ENCODE results near the gene LCAT. TPM values are rescaled to one million over a fixed set of nuclear protein-coding genes. Genes with fewer than 3 reads are reported as not detected.
"Not testable (repeated sequence)": the region's sequence is repeated elsewhere in the genome, so short reads cannot be mapped to it uniquely, and the experiment has no call there.

LCAT gene
- total and polyA plus RNA-seq, 9 donors: 12.5 to 30.0 (median 25.5) TPM

GRCh38 chr16:67939507-67940445 is 4.1 kb downstream of the LCAT start:
- peaks cover 29% of the 10 kb centered on the region for H3K4me1 ChIP-seq (ENCODE audit: control insufficient read depth, insufficient read depth, low read length)
- peaks cover 46% of the 10 kb centered on the region for H3K36me3 ChIP-seq (ENCODE audit: control insufficient read depth, insufficient read depth, low read length)
- no peak overlapping the region for H3K4me3 ChIP-seq (ENCODE audit: low read length)
- no peak overlapping the region for H3K27ac ChIP-seq (ENCODE audit: low read length)
- no peaks in the 10 kb centered on the region for H3K9me3 ChIP-seq (replicated peaks; ENCODE audit: control insufficient read depth, low read depth, low read length)
- no peak for DNase-seq
- no peaks in the 10 kb centered on the region for H3K27me3 ChIP-seq (ENCODE audit: control insufficient read depth, insufficient read depth, low read length)
- 82% methylated on average over 20 of the region's 33 CpGs for WGBS (ENCODE audit: insufficient coverage)

GRCh38 chr16:67937713-67938112 is 6.2 kb downstream of the LCAT start:
- Histone ChIP-seq H3K4me1 (ENCODE audit: control insufficient read depth, insufficient read depth, low read length) (peaks cover 24% of the 10 kb centered on the region), H3K36me3 (ENCODE audit: control insufficient read depth, insufficient read depth, low read length) (peaks cover 39% of the 10 kb centered on the region)
- not testable (repeated sequence) for H3K4me3 ChIP-seq (ENCODE audit: low read length)

GRCh38 chr16:67936880-67937605 is 6.9 kb downstream of the LCAT start:
- H3K4me1 ChIP-seq (ENCODE audit: control insufficient read depth, insufficient read depth, low read length): peaks cover 24% of the 10 kb centered on the region
- peak overlapping the region; percentile 87 for H3K4me3 ChIP-seq (ENCODE audit: low read length)
- DNase-seq: peak; percentile 88
- no peaks in the 10 kb centered on the region for H3K27me3 ChIP-seq (ENCODE audit: control insufficient read depth, insufficient read depth, low read length)
- 58% methylated on average over 5 of the region's 6 CpGs for WGBS (ENCODE audit: insufficient coverage)
- H3K27ac ChIP-seq (ENCODE audit: low read length): peak overlapping the region; percentile 97
- no peaks in the 10 kb centered on the region for H3K9me3 ChIP-seq (replicated peaks; ENCODE audit: control insufficient read depth, low read depth, low read length)
- peaks cover 37% of the 10 kb centered on the region for H3K36me3 ChIP-seq (ENCODE audit: control insufficient read depth, insufficient read depth, low read length)

More at GRCh38 chr16:67937713-67938112, 6.2 kb downstream of the LCAT start:
- not testable (repeated sequence) for H3K27me3 ChIP-seq (ENCODE audit: control insufficient read depth, insufficient read depth, low read length); H3K27ac ChIP-seq (ENCODE audit: low read length); H3K9me3 ChIP-seq (replicated peaks; ENCODE audit: control insufficient read depth, low read depth, low read length); DNase-seq
- WGBS (ENCODE audit: insufficient coverage): no CpG with 5 or more reads among the region's 5 CpGs

GRCh38 chr16:67936124-67936879 is 7.6 kb downstream of the LCAT start, which contains the start of gene PSMB10:
Gene PSMB10, minus strand, starts transcription at chr16:67936850. Its CDS starts 101 bp downstream, at chr16:67936749.
- Histone ChIP-seq H3K36me3 (ENCODE audit: control insufficient read depth, insufficient read depth, low read length) (peaks cover 33% of the 10 kb centered on the region), H3K27ac (ENCODE audit: low read length) (peak within 1 kb of the TSS; percentile 97), H3K4me3 (ENCODE audit: low read length) (peak within 1 kb of the TSS; percentile 87), H3K9me3 (replicated peaks; ENCODE audit: control insufficient read depth, low read depth, low read length) (no peaks in the 10 kb centered on the region), H3K4me1 (ENCODE audit: control insufficient read depth, insufficient read depth, low read length) (peaks cover 24% of the 10 kb centered on the region), H3K27me3 (ENCODE audit: control insufficient read depth, insufficient read depth, low read length) (no peaks in the 10 kb centered on the region)
- DNase-seq: peak; percentile 69
- 0% methylated on average over 39 of the region's 54 CpGs for WGBS (ENCODE audit: insufficient coverage)

- H3K4me1 ChIP-seq (ENCODE audit: control insufficient read depth, insufficient read depth, low read length): peaks cover 24% of the 10 kb centered on the region
- peak overlapping the region; percentile 87 for H3K4me3 ChIP-seq (ENCODE audit: low read length)
- WGBS (ENCODE audit: insufficient coverage): 1% methylated on average over 55 of the region's 55 CpGs
- no peaks in the 10 kb centered on the region for H3K9me3 ChIP-seq (replicated peaks; ENCODE audit: control insufficient read depth, low read depth, low read length)
- H3K36me3 ChIP-seq (ENCODE audit: control insufficient read depth, insufficient read depth, low read length): peaks cover 35% of the 10 kb centered on the region
- peak overlapping the region; percentile 97 for H3K27ac ChIP-seq (ENCODE audit: low read length)
- peak; percentile 98 for DNase-seq
- H3K27me3 ChIP-seq (ENCODE audit: control insufficient read depth, insufficient read depth, low read length): no peaks in the 10 kb centered on the region
Observed at GRCh38 chr16:67935402-67936123, 8.4 kb downstream of the LCAT start.

- H3K27ac ChIP-seq (ENCODE audit: low read length): peak overlapping the region; percentile 45
Observed at GRCh38 chr16:67935101-67935401, 8.9 kb downstream of the LCAT start.

GRCh38 chr16:67934306-67935100 is 9.4 kb downstream of the LCAT start:
- peak overlapping the region; percentile 45 for H3K27ac ChIP-seq (ENCODE audit: low read length)
- 34% methylated on average over 12 of the region's 13 CpGs for whole genome bisulfite sequencing (ENCODE audit: insufficient coverage)
- no peak for DNase-seq
- peaks cover 41% of the 10 kb centered on the region for H3K36me3 ChIP-seq (ENCODE audit: control insufficient read depth, insufficient read depth, low read length)
- peaks cover 24% of the 10 kb centered on the region for H3K4me1 ChIP-seq (ENCODE audit: control insufficient read depth, insufficient read depth, low read length)
- H3K27me3 ChIP-seq (ENCODE audit: control insufficient read depth, insufficient read depth, low read length): no peaks in the 10 kb centered on the region
- H3K9me3 ChIP-seq (replicated peaks; ENCODE audit: control insufficient read depth, low read depth, low read length): no peaks in the 10 kb centered on the region
- H3K4me3 ChIP-seq (ENCODE audit: low read length): peak overlapping the region; percentile 87

More at GRCh38 chr16:67935101-67935401, 8.9 kb downstream of the LCAT start:
- H3K4me3 ChIP-seq (ENCODE audit: low read length): peak overlapping the region; percentile 87
- H3K36me3 ChIP-seq (ENCODE audit: control insufficient read depth, insufficient read depth, low read length): peaks cover 40% of the 10 kb centered on the region
- no peaks in the 10 kb centered on the region for H3K9me3 ChIP-seq (replicated peaks; ENCODE audit: control insufficient read depth, low read depth, low read length)
- no peaks in the 10 kb centered on the region for H3K27me3 ChIP-seq (ENCODE audit: control insufficient read depth, insufficient read depth, low read length)
- WGBS (ENCODE audit: insufficient coverage): 7% methylated on average over 12 of the region's 13 CpGs
- peaks cover 24% of the 10 kb centered on the region for H3K4me1 ChIP-seq (ENCODE audit: control insufficient read depth, insufficient read depth, low read length)
- no peak for DNase-seq

GRCh38 chr16:67933805-67934204 is 10.1 kb downstream of the LCAT start:
- no peak overlapping the region for H3K4me3 ChIP-seq (ENCODE audit: low read length)
- 77% methylated on average over 7 of the region's 7 CpGs for WGBS (ENCODE audit: insufficient coverage)
- H3K36me3 ChIP-seq (ENCODE audit: control insufficient read depth, insufficient read depth, low read length): peaks cover 44% of the 10 kb centered on the region
- H3K9me3 ChIP-seq (replicated peaks; ENCODE audit: control insufficient read depth, low read depth, low read length): no peaks in the 10 kb centered on the region
- peaks cover 24% of the 10 kb centered on the region for H3K4me1 ChIP-seq (ENCODE audit: control insufficient read depth, insufficient read depth, low read length)
- H3K27me3 ChIP-seq (ENCODE audit: control insufficient read depth, insufficient read depth, low read length): no peaks in the 10 kb centered on the region
- H3K27ac ChIP-seq (ENCODE audit: low read length): no peak overlapping the region
- DNase-seq: peak; percentile 7

- peaks cover 28% of the 10 kb centered on the region for H3K4me1 ChIP-seq (ENCODE audit: control insufficient read depth, insufficient read depth, low read length)
- no peak overlapping the region for H3K4me3 ChIP-seq (ENCODE audit: low read length)
- H3K27ac ChIP-seq (ENCODE audit: low read length): no peak overlapping the region
- H3K36me3 ChIP-seq (ENCODE audit: control insufficient read depth, insufficient read depth, low read length): peaks cover 56% of the 10 kb centered on the region
- no peaks in the 10 kb centered on the region for H3K27me3 ChIP-seq (ENCODE audit: control insufficient read depth, insufficient read depth, low read length)
- H3K9me3 ChIP-seq (replicated peaks; ENCODE audit: control insufficient read depth, low read depth, low read length): no peaks in the 10 kb centered on the region
- DNase-seq: peak; percentile 15
- 95% methylated on average over 3 of the region's 4 CpGs for WGBS (ENCODE audit: insufficient coverage)
Observed at GRCh38 chr16:67932462-67932840, 11.5 kb downstream of the LCAT start.

Data from muscle of leg (tissue), 11 donors.